NCI-H774 (cell line): ENCODE results near the gene CD8B2.
"Not testable (repeated sequence)": the region's sequence is repeated elsewhere in the genome, so short reads cannot be mapped to it uniquely, and the experiment has no call there.

Experiments
- DNase-seq: peaks from one replicate; lab custom pipeline; 2025; lab: John Stamatoyannopoulos, UW

The CD8B2 gene

DNA sequence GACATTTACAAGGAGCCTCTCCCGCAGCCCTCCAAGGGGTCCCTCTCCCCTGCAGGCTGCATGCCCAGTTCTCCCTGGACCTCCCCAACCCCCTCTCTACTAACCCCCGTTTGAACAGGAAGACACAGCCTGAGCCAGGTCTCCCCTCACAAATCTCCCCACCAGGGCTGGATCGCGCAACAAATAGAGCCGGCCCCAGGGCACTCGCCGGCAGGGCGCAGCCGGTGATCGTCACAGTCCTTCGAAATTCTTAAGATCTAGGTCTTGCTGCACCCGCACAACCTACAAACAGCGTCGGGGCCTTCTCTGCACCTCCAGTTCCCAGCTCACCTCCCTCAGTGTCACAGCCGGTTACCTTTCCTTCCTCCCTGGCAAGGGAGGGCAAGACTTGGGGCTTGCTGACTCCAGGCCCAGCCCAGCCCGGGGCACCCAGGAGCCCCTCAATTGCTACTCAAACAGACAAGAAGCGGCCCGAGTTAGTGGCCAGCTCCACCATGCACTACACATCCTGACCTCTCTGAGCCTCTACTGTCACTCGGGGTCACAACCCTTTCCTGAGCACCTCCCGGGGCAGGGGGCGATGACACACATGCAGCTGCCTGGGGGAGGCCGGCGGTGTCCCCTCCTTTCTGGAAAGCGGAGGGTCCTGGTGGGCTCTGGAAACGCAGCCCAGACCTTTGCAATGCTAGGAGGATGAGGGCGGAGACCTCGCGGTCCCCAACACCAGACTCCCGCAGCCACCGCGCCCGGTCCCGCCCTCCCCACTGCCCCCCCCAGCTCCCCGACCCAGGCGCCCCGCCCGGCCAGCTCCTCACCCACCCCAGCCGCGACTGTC lies at the start of gene CD8B2:
TSS of gene CD8B2 (plus strand) at position 814 of the 835 bp plus-strand sequence. CDS start 63 bp downstream, outside the sequence.
- not testable (repeated sequence) for DNase-seq

DNA sequence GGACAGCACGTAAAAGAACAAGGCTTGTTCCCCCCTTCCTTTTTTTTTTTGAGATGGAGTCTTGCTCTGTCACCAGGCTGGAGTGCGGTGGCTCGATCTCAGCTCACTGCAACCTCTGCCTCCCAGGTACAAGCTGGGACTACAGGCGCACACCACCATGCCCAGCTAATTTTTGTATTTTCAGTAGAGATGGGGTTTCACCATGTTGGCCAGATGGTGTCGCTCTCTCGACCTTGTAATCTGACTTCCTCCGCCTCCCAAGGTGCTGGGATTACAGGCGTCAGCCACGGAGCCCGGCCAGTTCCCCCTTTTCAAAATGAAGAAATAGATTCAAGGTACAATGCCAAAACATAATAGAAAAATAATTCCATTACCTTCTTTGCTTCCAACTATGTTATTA lies 25.3 kb upstream of the CD8B2 start:
- not testable (repeated sequence) for DNase-seq

DNA sequence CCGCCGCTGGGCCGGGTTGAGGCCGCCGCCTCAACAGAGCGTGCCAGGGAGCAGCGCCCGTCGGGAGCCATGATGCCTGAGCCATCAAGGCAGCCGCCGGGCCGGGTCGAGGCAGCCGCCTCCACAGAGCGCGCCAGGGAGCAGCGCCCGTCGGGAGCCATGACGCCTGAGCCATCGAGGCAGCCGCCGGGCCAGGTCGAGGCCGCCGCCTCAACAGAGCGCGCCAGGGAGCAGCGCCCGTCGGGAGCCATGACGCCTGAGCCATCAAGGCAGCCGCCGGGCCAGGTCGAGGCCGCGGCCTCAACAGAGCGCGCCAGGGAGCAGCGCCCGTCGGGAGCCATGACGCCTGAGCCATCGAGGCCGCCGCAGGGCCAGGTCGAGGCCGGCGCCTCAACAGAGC lies 19.6 kb upstream of the CD8B2 start:
- not testable (repeated sequence) for DNase-seq

DNA sequence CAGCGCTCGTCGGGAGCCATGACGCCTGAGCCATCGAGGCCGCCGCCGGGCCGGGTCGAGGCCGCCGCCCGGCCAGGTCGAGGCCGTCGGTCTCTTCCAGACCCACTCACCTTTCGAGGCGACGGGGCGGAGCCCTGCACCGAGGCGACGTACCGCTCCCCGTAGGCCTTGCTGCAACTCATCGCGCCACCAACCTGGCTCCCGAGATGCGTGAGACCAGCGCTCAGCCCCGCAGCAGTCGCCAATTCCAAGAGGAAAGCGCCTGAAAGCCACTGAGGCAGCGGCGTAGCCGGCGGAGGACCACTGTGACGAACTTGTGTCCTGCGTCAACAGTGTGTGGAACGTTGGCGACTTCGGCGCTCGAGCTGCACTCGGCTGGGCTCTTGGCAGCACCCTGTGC lies 19.1 kb upstream of the CD8B2 start, which contains the start of gene RGPD3:
TSS of gene RGPD3 (minus strand) at position 307 of the 400 bp plus-strand sequence. CDS start at position 182, 125 bp downstream.
- not testable (repeated sequence) for DNase-seq

DNA sequence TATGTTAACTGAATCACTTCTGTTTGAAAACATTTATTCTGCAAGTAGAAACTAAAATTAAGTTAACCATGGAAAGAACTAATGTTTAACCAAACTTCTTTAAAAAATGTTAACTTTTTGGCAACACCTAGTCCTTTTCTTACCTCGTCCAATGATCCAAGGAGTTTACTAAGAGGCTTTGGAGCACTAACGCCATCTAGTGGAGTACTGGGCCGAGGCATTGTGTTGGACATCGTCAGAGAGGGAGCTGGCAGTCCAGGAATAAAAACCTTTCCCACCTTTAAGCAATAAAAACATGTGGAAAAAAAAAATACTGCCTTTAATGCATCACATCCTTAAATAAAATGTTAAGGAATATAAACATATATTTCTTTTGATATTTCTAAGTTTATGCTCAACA lies 16.5 kb upstream of the CD8B2 start:
- not testable (repeated sequence) for DNase-seq

DNA sequence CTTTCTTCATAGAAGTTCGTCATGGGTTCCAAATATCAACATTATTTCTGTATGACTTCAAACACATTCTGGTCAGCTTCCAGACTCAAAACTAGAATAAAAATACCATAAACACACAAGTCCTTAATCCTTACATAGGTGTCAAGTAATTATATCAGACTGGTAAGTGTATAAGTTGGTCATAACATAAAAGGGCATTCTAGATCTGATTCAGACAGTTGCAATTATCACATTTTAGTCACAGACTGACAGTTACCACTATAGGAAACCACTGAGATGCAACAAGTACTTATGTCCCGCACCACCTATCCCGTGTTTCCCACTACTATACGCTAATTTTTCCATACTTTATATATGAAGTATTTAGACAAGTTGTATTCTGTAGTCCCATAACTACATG lies 9.5 kb upstream of the CD8B2 start:
- DNase-seq = not testable (repeated sequence)

DNA sequence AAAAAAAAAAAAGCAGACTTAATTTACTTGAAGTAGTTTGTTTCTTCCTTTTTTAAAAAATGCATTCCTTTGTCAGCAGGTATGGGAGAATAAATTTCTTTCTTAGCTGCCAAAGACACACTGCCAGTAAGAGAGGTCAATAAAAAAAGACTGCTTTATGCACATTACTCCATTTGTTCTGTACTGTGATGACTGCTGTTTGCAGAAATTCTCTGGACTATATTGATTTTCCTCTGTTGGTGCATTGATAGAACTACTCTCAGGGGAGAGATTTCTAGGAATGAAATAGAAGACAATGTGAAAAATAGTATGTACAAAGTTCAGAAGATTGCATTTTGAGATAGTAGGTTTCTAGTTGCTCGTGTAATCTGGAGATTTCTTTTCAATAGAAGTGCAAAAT lies 7.6 kb upstream of the CD8B2 start:
- not testable (repeated sequence) for DNase-seq

DNA sequence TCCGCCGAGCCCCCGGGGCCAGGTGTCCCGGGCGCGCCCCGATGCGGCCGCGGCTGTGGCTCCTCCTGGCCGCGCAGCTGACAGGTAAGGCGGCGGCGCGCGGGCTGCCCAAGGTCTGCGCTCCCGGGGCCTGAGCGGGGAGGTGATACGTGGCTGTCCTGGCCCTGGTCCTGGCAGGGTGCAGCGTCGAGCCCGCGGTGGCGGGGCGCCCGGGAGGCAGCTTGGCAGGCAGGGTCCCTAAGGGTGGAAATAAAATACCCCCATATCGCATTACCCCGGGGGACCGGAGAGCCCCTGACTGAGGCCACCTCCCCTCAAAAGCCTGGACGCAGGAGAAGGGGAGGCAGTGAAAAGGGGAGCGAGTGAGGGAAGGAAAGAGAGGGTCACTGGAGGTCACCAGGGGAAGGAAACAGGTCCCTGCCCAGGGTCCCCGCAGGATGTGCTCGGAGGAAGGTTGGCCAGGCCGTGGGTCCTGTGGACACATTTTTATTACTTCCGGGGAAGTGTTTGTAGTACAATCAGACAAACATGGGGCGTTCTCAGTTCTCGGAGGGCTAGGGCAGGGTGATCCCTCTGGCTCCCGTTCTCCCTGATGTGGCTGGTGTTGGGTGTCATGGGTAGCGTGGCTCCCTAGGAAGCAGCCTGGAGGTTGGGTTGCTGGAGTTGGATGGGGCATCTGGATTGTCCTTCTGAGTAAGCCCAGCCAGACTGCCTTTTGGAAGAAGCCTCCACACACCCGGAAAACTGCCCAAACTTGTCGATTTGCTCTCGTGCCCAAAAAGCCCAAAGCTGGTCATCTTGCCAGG lies 425 bp downstream of the CD8B2 start:
- DNase-seq = not testable (repeated sequence)

DNA sequence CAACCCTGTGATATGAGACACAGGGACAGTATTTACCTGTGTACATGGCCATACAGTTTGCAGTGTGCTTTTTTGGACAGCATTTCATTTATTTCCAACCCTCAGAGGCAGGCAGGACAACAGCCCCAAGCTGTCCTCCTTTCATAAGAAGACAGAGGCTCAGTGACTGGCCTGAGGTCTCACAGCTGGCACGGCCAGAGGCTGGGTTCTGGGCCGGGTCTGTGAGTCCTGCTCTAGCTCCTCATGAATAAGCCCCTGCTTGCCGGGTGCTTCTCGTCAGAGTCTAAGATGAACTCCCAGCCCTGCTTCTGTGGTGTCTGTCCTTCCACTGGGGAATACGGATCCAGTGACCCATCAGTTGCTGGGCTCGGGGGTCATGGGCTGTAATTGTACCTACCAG lies 2.5 kb downstream of the CD8B2 start:
- not testable (repeated sequence) for DNase-seq

DNA sequence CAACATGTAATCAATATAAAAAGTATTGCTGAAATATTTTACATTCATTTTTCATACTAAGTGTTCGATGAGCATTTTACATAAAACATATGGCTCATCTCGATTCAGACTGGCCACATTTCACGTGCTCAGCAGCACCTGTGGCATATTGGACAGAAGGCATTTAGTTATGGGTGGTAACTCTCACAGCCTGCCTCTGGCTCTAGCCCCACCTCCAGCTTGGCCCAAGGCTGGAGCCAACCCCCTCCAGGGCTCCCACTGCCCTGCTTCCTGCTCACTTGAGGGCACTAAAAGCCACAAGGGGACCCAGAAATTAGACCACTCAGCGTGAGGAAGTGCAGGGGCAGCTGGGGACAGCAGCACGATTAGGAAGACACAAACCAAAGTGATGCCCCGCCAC lies 5.2 kb downstream of the CD8B2 start:
- not testable (repeated sequence) for DNase-seq

DNA sequence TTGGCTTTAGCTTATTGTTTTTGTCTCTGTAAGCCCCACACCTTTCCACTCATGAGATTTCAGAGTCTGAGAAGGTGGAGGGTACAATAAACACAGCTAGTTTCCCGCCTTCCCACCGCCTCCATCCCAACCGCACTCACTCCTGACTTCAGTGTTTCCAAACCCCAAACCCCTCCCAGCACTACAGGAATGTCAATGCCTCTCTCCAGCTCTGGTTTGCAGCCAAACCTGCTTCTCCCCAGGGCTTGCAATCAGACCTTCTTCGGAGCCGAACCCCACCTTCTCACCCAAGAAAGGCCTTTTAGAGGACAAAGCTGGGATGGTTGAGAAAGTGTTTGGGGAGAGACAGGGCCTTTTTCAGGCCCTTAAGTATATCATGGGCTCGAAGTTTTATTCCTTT lies 5.7 kb downstream of the CD8B2 start:
- DNase-seq = not testable (repeated sequence)

DNA sequence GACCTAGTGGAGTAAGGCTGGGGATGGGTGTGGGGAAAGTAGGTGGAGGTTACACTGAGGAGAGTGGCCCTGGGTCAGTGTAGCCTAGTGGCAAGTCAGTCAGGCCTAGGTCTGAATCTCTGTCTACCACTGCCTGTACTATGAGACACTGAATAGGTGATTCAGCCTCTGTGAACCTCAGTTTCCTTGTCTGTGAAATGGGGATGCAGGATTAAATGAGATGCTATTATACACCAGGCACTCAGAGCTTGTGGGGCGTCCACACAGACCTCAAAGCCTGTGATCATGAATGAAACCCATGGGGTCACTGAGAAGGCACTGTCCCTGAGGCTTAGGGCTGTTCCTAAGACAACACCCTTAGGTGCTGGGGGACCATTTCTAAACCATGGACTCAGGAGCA lies 11.4 kb downstream of the CD8B2 start:
- not testable (repeated sequence) for DNase-seq

DNA sequence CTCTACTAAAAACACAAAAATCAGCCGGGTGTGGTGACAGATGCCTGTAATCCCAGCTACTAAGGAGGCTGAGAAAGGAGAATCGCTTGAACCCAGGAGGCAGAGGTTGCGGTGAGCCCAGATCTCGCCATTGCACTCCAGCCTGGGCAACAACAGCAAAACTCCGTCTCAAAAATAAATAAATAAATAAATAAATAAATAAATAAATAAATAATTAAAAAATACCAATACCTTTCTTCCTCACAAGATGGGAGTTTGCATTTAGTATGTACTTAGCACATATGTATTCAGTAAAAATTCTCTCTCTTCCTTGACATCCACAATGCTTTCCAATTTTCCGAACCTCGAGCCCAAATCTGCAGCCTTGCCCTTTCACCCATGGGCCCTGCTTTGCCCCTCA lies 13.2 kb downstream of the CD8B2 start:
- not testable (repeated sequence) for DNase-seq

DNA sequence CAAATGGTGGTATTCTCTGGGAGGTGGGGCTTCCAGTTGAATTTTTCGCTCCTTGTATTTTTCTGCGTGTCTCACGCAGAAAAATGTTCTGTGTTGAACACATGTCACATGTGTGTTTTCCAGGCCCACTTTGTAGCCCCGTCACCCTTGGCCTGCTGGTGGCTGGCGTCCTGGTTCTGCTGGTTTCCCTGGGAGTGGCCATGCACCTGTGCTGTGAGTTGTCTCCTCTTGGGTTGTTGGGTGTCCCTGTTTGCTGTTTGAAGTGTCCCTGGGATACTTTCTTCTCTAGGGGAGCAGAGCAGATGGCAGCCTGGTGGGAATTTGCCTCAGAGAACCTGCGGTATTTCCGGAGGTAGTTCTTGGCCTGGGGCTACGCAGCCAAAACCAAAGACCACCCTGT lies 15.2 kb downstream of the CD8B2 start:
- not testable (repeated sequence) for DNase-seq

DNA sequence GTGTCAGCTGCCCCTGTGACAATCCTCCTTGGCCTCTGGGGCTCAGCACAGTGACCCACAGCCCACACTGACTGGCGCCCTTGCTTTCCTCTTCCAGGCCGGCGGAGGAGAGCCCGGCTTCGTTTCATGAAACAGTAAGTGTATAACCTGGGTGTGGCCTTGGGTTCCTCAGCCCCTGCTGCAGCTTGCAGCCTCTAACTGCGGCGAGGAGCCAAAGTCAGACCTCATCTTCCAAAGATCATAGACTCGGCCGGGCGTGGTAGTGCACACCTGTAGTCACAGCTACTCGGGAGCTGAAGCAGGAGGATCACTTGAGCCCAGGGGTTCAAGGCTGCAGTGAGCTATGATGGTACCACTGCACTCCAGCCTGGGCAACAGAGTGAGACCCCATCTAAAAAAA lies 17.0 kb downstream of the CD8B2 start:
- not testable (repeated sequence) for DNase-seq

DNA sequence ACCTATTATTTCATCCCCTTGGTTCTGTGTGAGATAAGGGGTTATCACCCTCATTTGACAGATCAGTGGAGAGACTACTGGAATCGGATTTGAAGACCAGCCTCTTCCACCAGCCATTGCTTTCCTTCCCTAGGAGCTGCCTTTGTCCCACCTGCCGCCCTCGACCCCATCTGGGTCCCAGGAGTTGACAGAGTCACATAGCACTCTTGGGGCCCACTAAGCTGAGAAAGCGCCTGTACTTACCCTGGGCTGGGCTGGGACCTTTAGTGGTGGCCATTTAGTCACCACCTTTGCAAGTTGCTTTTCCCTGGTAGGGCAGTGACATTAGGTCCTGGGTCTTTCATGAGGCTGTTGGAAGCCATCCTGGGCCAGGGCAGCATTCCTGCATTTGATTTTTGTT lies 17.6 kb downstream of the CD8B2 start:
- not testable (repeated sequence) for DNase-seq

DNA sequence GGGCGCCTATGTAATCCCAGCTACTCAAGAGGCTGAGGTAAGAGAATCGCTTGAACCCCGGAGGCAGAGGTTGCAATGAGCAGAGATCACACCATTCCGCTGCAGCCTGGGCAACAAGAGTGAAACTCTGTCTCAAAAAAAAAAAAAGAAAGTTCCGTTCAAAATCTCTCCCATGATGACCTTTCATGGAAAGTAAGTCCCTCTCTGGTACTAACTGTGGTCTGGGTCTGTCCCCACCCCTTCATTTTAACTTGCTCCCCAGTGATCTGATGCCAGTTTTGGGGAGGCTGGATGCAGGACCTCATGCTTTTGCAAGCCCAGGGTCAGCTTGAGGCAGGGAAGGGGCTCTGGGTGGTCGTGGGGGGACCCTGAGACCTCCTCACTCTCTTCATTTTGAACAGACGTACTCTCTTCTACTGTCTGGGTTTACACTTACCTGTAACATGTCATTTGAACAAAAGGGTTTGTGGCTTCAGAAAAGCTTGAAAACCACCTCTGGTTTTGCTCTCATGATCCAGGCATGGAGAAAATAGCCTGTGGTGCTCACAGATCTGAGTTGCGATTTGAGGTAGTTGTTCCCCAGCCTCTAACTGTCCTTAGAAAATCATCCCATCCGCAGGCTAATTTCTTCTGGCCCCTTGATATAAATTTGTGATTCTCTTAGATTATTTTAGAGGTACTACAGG lies 19.0 kb downstream of the CD8B2 start:
- not testable (repeated sequence) for DNase-seq

DNA sequence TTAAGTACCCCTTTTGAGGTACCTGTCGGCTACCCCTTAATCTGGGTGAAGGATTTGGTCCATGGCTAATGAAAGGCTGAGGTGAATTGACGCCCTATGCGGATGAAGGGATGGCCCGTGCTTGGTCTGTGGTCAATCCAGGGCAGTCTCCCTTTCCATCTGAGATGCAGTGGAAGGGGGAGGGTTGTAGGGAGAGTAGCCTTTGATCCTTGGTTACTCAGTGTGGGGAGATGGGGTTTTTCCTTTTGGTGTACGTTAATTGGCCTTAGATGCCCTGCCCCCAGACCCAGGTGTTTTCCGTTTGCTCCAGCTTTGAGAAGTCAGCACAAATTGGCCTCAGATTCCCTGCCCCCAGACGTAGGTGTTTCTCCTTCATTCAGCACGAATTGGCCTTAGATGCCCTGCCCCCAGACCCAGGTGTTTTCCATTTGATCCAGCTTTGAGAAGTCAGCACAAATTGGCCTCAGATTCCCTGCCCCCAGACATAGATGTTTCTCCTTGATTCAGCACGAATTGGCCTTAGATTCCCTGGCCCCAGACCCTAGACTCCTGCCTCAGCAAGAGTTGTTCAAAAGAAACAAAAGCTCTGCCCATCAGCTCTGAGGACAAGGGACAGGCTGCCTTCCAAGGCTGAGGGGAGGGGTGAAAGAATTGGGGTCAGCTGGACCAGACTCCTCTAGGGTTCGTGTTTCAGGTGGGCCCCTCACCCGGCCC lies 21.7 kb downstream of the CD8B2 start:
- not testable (repeated sequence) for DNase-seq

DNA sequence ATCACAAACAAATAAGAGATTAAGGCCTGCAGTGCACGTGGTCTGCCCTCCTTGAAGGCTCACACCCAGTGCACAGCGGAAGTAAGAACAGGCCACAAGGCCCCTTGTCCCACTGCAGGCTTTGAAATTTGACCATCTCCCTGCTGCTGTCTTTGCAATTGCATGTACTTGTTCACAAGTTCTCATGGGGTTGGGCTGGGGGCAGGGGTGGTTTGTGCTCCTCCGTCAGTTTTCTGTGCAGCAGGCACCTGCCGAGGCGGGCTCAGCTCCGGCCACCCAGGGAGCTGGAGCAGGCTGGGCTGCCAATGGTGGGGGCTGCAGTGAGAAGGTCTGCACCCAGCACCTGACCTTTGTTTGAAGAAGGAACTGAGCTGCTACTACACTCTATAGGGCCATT lies 22.2 kb downstream of the CD8B2 start:
- DNase-seq = not testable (repeated sequence)

DNA sequence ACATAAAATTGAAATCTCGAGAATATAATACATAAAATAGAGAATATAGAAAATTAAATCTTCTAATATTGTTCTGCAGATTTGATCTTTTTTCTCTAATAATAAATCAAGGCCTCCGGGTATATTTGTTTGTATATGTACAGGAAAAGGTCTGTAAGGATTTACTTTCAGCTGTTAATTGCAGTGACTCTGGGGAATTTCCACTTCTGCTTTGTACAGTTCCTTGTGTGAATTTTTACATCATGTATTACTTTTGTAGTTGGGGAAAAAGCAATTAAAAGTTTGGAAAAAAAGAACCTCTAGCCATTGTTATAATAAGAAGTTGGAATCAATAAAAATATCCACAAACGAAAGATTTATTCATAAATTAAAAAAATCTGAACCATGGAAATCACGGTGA lies 23.6 kb downstream of the CD8B2 start:
- DNase-seq = not testable (repeated sequence)

DNA sequence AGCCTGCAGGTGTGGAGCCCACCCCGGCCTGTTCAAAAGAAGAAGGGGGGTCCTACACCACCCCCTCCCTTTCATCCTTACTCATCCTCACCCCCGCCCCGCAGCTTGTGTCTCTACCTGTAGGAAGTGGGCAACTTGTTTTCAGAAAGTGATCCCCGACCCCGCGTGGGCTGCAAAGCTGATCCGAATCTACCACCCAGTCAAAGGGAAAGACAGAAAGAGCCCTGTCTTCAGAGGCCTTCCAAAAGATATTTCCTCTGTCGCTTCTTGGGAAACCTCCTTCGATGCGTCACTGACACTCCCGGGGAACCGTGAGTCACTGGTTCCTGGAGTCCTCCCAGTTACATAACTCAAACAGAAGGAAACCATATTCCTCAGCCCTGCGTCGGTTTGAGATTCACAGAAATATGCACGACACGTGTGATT lies 24.3 kb downstream of the CD8B2 start:
- not testable (repeated sequence) for DNase-seq
